Mucosa of descending colon (tissue), 3 donors: ENCODE results near the gene RHOC. TPM values are rescaled to one million over a fixed set of nuclear protein-coding genes. Genes with fewer than 3 reads are reported as not detected.
A peak's percentile ranks its signal among the peaks of the same experiment; 100 is the strongest.

Source experiments
- ATAC-seq: fragments of 200-7000 bp; cut with Tn5 transposase; one replicate; pipeline ENCODE4 v1.9.1; 2020; ENCODE audit warnings: mild to moderate bottlenecking, moderate library complexity
- DNase-seq, 3 donors: peaks; one replicate each; pipeline ENCODE4 v3.0.0-alpha.2; 2020
- H3K36me3 ChIP-seq: fragments of 200-600 bp; one replicate; pipeline ENCODE4 v1.8.0; 2021; ENCODE audit warnings: low read depth, mild to moderate bottlenecking
- H3K4me1 ChIP-seq: fragments of 200-600 bp; one replicate; pipeline ENCODE4 v1.8.0; 2021; ENCODE audit warnings: low read depth, mild to moderate bottlenecking
- H3K4me3 ChIP-seq: fragments of 200-600 bp; one replicate; pipeline ENCODE4 v1.8.0; 2021; ENCODE audit warnings: mild to moderate bottlenecking
- H3K9me3 ChIP-seq: fragments of 200-600 bp; one replicate; pipeline ENCODE4 v1.8.0; 2021; ENCODE audit warnings: mild to moderate bottlenecking
- CTCF ChIP-seq: fragments of 200-600 bp; IDR thresholded peaks from one replicate; pipeline ENCODE4 v1.8.0; 2022; ENCODE audit warnings: antibody characterized with exemption, mild to moderate bottlenecking
- intact Hi-C, 2 donors: fragments of 100-400 bp; cut with DNase I in 1 of 2; cut with micrococcal nuclease in 1 of 2; formaldehyde crosslinking; loops; one replicate each; pipeline versions ENCODE4 v1.11.0 to v1.11.1; 2022; cut with DNase I, micrococcal nuclease
- long read RNA-seq, 2 donors: library from polyadenylated mRNA; unstranded; transcript quantifications; one replicate each; pipeline ENCODE4 v2.0.0, GENCODE V29; 2019 to 2021
- total RNA-seq, 3 donors: library from RNA; stranded (reverse); fragmentation: NEBNext Ultra II Directional in 2 of 3; extraction: Animal tissue kit (Norgen Biotek cat#: 25700) in 2 of 3; gene quantifications; one replicate each; pipeline versions ENCODE4 v1.2.1 to v1.2.4, GENCODE V29; 2021 to 2023
- donor health status: DM: no; HTN: no; CAD: no; lungs with moderate emphysema.
- donor health status: DM: no; HTN: no; CAD: no.
- donor health status: DM: no; HTN: yes; CAD: no.

The RHOC gene
- 100 to 1,000 TPM; 306 to 617 (median 485) TPM for total RNA-seq
- long read RNA-seq, donor 1, transcript RHOC-208 (5 exons, 1,355 nt): minor isoform, 133 of 339 reads
- long read RNA-seq, donor 1, transcript RHOC-202 (6 exons, 1,418 nt): major isoform, 143 of 339 reads
- long read RNA-seq, donor 1, partial matches to known transcripts: 26 of 339 reads
- long read RNA-seq, donor 1, other reads (novel, unspliced or antisense): 25 of 339 reads
- long read RNA-seq, donor 2, transcript RHOC-202 (6 exons, 1,418 nt): major isoform, 397 of 728 reads
- long read RNA-seq, donor 2, transcript RHOC-208 (5 exons, 1,355 nt): minor isoform, 198 of 728 reads
- long read RNA-seq, donor 2, transcript RHOC-206 (6 exons, 888 nt): minor isoform, 19 of 728 reads
- long read RNA-seq, donor 2, partial matches to known transcripts: 68 of 728 reads
- long read RNA-seq, donor 2, other reads (novel, unspliced or antisense): 37 of 728 reads

GRCh38 chr1:112706505-112707220, at the start of gene RHOC:
RHOC (minus strand) TSS chr1:112707127; CDS start chr1:112703799, 3,328 bp downstream.
- intact Hi-C loops: loop anchor here in 1 of 2 donors (5.0 kb wide), 1 partner anchor 314 kb away; no protein-coding TSS in a partner anchor
- peak; percentile 75 to 86 (median 85) for DNase-seq
- ATAC-seq: peak; percentile 78
- Histone ChIP-seq H3K9me3 (no peaks in the 10 kb centered on the region), H3K4me3 (peak within 1 kb of the TSS; percentile 94), H3K4me1 (peaks cover 36% of the 10 kb centered on the region), H3K36me3 (no peaks in the 10 kb centered on the region)
- no peak for TF ChIP-seq CTCF

GRCh38 chr1:112754116-112754628, 47.2 kb upstream of the RHOC start:
- Histone ChIP-seq H3K4me3 (no peak overlapping the region), H3K36me3 (no peaks in the 10 kb centered on the region), H3K9me3 (no peaks in the 10 kb centered on the region), H3K4me1 (no peaks in the 10 kb centered on the region)
- TF ChIP-seq CTCF: no peak
- ATAC-seq: no peak
- intact Hi-C loops: no loop called here
- no peak for DNase-seq

- DNase-seq (no peak), ATAC-seq (no peak)
- H3K4me1 ChIP-seq: peaks cover under 1% of the 10 kb centered on the region
- H3K4me3 ChIP-seq: no peak overlapping the region
- H3K9me3 ChIP-seq: no peaks in the 10 kb centered on the region
- intact Hi-C loops: no loop called here
- H3K36me3 ChIP-seq: no peaks in the 10 kb centered on the region
- no peak for TF ChIP-seq CTCF
Observed at GRCh38 chr1:112748396-112748795, 41.5 kb upstream of the RHOC start.

GRCh38 chr1:112744009-112744578, 37.2 kb upstream of the RHOC start:
- Histone ChIP-seq H3K4me1 (peaks cover 3% of the 10 kb centered on the region), H3K4me3 (no peak overlapping the region), H3K9me3 (no peaks in the 10 kb centered on the region), H3K36me3 (no peaks in the 10 kb centered on the region)
- intact Hi-C loops: no loop called here
- ATAC-seq (peak; percentile 40), DNase-seq (peak in 2 of 3 donors; percentile 13 to 45)
- TF ChIP-seq CTCF: no peak

- no peaks in the 10 kb centered on the region for H3K9me3 ChIP-seq
- DNase-seq (no peak), ATAC-seq (no peak)
- no peaks in the 10 kb centered on the region for H3K36me3 ChIP-seq
- intact Hi-C loops: no loop called here
- peaks cover 3% of the 10 kb centered on the region for H3K4me1 ChIP-seq
- TF ChIP-seq CTCF: no peak
- H3K4me3 ChIP-seq: no peak overlapping the region
Observed at GRCh38 chr1:112743174-112744008, 36.5 kb upstream of the RHOC start.
